Measurements from ENCODE around the gene SIN3B. TPM values are rescaled to one million over a fixed set of nuclear protein-coding genes. Genes with fewer than 3 reads are reported as not detected.

SIN3B gene
- total RNA-seq, 1 donor from 2014 or later = 68.5 TPM

DNA sequence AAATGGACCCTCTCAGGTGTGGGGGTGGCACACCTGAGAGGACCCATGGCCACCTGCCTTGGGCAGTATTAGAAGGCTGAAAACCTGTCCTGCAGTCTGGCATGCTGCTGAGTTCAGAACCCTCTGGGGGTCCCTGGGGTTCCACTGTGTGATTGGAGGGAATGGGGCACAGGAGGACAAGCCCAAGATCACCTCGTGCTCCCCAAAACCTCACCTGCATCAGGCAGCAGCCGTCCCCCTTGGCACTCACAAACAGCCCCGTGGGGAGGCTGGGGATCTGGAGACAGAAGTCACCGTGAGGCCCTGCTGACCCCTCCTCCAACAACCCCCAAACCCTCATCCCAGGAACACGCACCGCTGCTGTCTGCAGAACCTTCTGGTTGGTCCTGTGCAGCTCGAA, 74.1 kb downstream of the SIN3B start:
- H3K9me3 ChIP-seq = no peaks in the 10 kb centered on the region
- no peak overlapping the region for H3K4me3 ChIP-seq
- intact Hi-C loops (cut with DNase I) = no loop called here
- H3K27me3 ChIP-seq = no peaks in the 10 kb centered on the region
- H3K36me3 ChIP-seq = no peaks in the 10 kb centered on the region
- TF ChIP-seq POLR2AphosphoS5 (IDR thresholded peaks at IDR 0.05; ENCODE audit: insufficient read depth in 1 of 2, low read depth in 1 of 2) = no peak
- TF ChIP-seq CTCF (IDR thresholded peaks at IDR 0.05) = no peak
- no peak for TF ChIP-seq POLR2A (IDR thresholded peaks at IDR 0.05)
- H3K27ac ChIP-seq = no peak overlapping the region
- no peak for DNase-seq (ENCODE audit: extremely low spot score in 2 of 2)
- H3K4me1 ChIP-seq = no peaks in the 10 kb centered on the region

DNA sequence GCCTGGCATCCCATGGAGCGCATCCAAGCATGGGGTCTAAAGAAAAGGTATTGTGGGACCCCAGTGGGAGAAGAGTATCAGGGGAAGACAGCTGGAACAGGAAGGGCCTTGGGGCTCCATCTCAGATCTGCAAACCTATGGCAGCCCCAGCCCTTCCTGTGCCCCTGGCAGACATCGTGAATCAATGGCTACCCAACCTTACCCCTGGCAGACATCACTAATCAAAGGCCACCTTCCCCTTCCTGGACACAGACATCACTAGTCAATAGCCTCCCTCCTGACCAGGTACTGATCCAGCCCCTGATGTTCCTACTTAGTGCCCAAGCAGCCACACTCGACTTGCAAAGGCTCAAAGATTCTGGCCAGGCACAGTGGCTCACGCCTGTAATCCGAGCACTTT, 75.4 kb downstream of the SIN3B start:
- no peak overlapping the region for H3K27ac ChIP-seq
- H3K4me1 ChIP-seq = no peaks in the 10 kb centered on the region
- H3K36me3 ChIP-seq = no peaks in the 10 kb centered on the region
- no peak for TF ChIP-seq POLR2AphosphoS5 (IDR thresholded peaks at IDR 0.05; ENCODE audit: insufficient read depth in 1 of 2, low read depth in 1 of 2)
- TF ChIP-seq CTCF (IDR thresholded peaks at IDR 0.05) = no peak
- TF ChIP-seq POLR2A (IDR thresholded peaks at IDR 0.05) = no peak
- H3K27me3 ChIP-seq = no peaks in the 10 kb centered on the region
- no peaks in the 10 kb centered on the region for H3K9me3 ChIP-seq
- intact Hi-C loops (cut with DNase I) = no loop called here
- DNase-seq (ENCODE audit: extremely low spot score in 2 of 2) = no peak
- no peak overlapping the region for H3K4me3 ChIP-seq

DNA sequence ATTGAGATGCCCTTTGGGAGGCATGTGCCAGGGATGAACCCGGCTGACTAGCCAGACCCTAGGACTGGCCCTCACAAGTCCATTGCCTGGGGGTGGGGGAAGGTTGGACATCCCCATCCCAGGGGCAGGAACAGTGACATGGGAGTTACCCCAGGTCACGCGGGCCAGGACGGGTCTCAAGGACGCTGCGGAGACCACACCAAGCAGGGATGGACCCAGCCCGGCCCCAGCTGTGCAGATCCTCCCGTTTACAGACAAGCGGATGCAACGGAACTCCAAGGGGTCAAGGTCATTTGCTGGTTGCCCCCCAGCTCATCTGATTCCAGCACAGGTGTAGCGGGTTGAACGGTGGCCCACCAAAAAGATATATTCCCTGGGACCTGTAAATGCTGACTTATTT, 79.6 kb downstream of the SIN3B start:
- intact Hi-C loops (cut with DNase I) = no loop called here
- no peaks in the 10 kb centered on the region for H3K36me3 ChIP-seq
- no peak for DNase-seq (ENCODE audit: extremely low spot score in 2 of 2)

GRCh38 chr19:16911046-16911445, 81.8 kb downstream of the SIN3B start:
- no peaks in the 10 kb centered on the region for H3K4me1 ChIP-seq
- no peak overlapping the region for H3K27ac ChIP-seq
- TF ChIP-seq POLR2A (IDR thresholded peaks at IDR 0.05) (no peak), POLR2AphosphoS5 (IDR thresholded peaks at IDR 0.05; ENCODE audit: insufficient read depth in 1 of 2, low read depth in 1 of 2) (no peak), CTCF (IDR thresholded peaks at IDR 0.05) (no peak)
- DNase-seq (ENCODE audit: extremely low spot score in 2 of 2) = no peak
- intact Hi-C loops (cut with DNase I) = loop anchor here (10.0 kb wide), 1 partner anchor 156 kb away; no protein-coding TSS in a partner anchor
- no peaks in the 10 kb centered on the region for H3K36me3 ChIP-seq
- H3K4me3 ChIP-seq = no peak overlapping the region
- H3K27me3 ChIP-seq = no peaks in the 10 kb centered on the region
- H3K9me3 ChIP-seq = peaks cover 5% of the 10 kb centered on the region

More for the DNA sequence above, 79.6 kb downstream of the SIN3B start:
- Histone ChIP-seq H3K27me3 (no peaks in the 10 kb centered on the region), H3K4me3 (no peak overlapping the region), H3K9me3 (peaks cover 5% of the 10 kb centered on the region), H3K4me1 (no peaks in the 10 kb centered on the region), H3K27ac (no peak overlapping the region)
- TF ChIP-seq POLR2A (IDR thresholded peaks at IDR 0.05) (no peak), CTCF (IDR thresholded peaks at IDR 0.05) (no peak), POLR2AphosphoS5 (IDR thresholded peaks at IDR 0.05; ENCODE audit: insufficient read depth in 1 of 2, low read depth in 1 of 2) (no peak)

DNA sequence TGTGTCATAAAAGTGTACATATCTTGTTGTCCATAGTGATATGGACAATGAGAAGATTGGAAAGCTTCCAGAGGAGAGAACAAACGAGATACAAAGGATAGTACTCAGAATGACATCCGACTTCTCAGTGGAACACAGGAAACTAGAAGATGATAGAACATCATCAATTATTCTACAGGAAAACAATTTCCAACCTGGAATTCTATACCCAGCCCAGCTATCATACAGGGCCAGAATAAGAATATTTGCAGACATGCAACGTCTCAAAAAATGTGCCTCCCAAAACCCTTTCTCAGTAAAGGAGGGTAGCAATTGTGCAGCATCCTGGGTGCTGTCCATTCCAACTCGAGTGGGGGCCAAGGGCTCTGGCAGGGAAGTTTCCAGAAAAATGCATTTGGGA, 83.6 kb downstream of the SIN3B start:
- H3K4me3 ChIP-seq = no peak overlapping the region
- peaks cover 5% of the 10 kb centered on the region for H3K9me3 ChIP-seq

More for the DNA sequence above, 83.6 kb downstream of the SIN3B start:
- Histone ChIP-seq H3K27me3 (no peaks in the 10 kb centered on the region), H3K4me1 (no peaks in the 10 kb centered on the region), H3K36me3 (no peaks in the 10 kb centered on the region), H3K27ac (no peak overlapping the region)
- no peak for DNase-seq (ENCODE audit: extremely low spot score in 2 of 2)
- TF ChIP-seq POLR2A (IDR thresholded peaks at IDR 0.05) = no peak
- TF ChIP-seq CTCF (IDR thresholded peaks at IDR 0.05) = no peak
- intact Hi-C loops (cut with DNase I) = loop anchor here (10.0 kb wide), 1 partner anchor 158 kb away; no protein-coding TSS in a partner anchor

Measured in vagina (tissue), 2 donors.